HG03342 (cell line): ENCODE results near the gene TMA7B.
"Not testable (repeated sequence)": the region's sequence is repeated elsewhere in the genome, so short reads cannot be mapped to it uniquely, and the experiment has no call there.

ENCODE experiments used
- ATAC-seq: cut with Tn5 transposase; IDR thresholded peaks from one replicate; pipeline ENCODE4 v1.9.1; 2021; ENCODE audit warnings: mild to moderate bottlenecking, moderate library complexity; ENCODE audit not compliant: unreplicated experiment

Gene TMA7B

GRCh38 chr22:39951603-39952293 is 8.4 kb upstream of the TMA7B start:
- not testable (repeated sequence) for ATAC-seq

- ATAC-seq = no peak
These were observed 7.8 kb upstream of the TMA7B start for GRCh38 chr22:39952347-39952746.

GRCh38 chr22:39953101-39953500 is 7.1 kb upstream of the TMA7B start:
- no peak for ATAC-seq

- no peak for ATAC-seq
These were observed 5.6 kb upstream of the TMA7B start for GRCh38 chr22:39954584-39955055.

- ATAC-seq = no peak
These were observed 4.5 kb upstream of the TMA7B start for GRCh38 chr22:39955675-39956074.

- ATAC-seq = no peak
These were observed 3.1 kb upstream of the TMA7B start for GRCh38 chr22:39956932-39957664.

- no peak for ATAC-seq
These were observed 2.0 kb upstream of the TMA7B start for GRCh38 chr22:39958009-39958711.

DNA sequence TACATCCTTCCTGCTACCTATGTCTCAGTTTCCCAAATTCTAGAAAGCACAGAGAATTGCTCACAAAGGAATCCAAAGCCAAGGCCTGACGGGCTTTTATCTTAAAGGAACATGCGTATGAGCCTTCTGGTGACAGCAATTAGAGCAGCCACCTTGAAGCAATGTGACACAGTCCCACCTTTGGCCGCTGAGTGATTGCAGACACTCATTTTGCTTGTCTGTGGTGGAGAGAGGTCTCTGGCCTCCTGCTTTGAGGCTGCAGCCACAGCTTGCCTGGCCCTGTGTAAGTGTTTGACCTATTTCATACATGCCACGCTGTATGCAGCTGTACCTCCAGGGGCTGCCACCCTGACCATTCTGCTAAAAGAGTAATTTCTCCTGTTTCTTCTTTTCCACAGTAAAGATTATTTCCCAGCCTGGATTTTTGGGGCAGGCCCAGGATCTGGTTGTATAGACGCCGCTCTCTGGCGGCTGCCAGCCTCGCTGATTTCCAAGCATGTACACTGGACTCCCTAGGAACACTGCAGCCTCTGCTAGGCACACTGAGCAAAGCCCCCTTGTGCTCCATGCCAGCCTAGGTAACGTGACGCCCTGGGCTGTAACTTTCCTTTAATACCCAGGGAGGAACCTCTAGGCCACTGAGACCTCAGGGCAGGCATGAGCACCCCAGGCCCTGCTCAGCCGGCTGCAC is 1.1 kb upstream of the TMA7B start:
- ATAC-seq = no peak

DNA sequence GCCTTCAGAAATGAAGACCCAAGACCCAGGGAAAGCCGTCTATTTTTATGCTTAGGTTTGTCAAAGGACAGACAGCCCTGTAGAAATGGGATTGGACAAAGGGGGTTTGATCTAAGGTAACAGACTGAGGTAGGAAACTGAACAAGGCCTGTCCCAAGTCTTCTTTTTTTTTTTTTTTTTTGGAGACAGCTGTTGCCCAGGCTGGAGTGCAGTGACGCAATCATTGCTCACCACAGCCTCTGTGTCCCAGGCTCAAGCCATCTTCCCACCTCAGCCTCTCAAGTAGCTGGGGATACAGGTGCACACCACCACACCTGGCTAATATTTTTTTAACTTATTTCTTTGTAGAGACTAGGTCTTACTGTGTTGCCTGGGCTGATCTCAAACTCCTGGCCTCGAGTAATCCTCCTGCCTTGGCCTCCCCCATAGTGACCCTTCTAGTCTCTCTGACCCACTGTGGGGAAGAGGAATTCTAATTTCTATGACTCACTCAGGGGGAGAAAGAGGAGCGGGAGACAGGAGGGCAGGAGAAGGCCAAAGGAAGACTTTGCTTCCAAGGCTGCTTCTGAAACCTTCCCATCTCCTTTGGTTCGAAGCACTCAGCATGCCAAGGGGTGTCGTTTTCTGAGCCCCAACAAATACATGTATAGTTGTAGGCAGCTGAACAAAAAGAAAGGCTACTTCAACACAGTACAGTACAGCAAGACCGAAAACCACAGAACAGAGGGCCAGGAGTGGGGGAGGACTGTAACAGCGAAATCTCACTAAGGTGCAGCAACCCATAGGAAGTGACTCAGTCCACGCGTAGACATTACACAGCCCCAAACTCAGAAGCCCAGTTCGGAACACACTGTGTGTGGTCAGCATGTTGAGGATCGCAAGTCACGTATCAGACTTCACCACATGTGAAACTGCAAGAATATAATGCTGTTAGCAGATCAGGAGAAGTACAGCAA is 872 bp downstream of the TMA7B start:
- no peak for ATAC-seq

DNA sequence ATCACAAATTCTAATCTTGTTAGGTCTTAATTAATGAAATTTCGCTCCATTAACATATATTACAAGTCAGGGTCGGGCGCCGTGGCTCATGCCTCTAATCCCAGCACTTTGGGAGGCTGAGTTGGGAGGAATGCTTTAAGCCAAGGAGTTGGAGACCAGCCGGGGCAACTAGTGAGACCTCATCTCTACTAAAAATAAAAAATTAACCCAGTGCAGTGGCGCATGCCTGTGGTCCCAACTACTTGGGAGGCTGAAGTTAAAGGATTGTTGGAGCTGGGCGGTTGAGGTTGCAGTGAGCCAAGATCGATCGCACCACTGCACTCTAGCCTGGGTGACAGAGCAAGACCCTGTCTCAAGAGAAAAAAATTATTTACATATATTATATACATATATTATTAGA is 1.9 kb downstream of the TMA7B start:
- ATAC-seq = no peak

- no peak for ATAC-seq
These were observed 5.6 kb downstream of the TMA7B start for GRCh38 chr22:39965748-39966147.

DNA sequence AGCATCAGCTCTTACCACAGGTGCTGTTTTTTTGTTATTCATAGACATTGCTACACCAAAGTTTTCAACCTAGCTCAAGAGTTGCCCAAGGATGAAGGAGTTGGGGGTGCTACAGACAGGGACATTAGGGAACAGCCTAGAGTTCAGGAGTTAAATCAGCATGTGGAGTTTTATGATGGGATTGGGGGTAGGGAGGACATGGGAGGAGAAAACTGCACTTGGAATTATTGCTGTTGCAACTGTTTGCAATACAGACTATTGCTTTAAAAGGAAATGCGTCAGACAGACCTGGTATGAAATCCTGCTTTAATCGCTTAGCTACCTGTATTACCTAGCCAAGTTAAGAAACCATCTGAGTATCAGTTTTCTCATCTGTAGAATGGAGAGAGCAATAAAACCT is 6.3 kb downstream of the TMA7B start:
- no peak for ATAC-seq

DNA sequence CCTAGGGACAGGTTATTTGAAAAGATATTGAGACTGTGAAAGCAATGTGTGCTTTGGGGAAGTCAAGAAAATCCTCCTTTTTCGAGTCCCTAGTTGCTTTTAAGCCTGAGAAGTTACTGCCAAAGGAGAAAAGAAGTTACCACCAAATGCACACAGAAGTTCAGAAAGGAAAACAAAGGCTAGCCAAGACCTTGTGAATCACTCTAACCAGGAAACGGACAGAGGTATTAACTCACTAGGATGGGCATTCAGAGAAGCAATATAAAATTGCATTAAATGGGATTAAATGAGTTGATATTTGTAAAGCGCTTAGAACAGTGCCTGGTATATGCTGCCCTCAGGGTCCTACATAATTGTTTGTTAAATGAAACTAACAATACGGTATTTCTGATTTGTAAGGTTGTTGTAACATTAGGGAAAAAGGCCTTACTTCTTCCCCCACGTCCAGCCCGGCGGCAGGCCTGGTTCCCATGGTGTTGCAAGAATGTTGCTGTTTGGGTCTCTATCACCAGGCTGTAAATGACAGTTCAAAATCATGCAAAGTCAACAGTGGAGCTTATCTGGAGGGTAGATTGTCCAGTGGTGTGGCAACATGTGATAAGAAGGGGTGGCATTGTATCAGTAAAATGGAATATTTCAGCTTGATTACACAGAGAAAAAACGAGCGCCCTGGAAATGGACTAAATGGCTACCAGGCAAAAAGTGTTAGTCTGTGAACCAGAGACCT is 7.1 kb downstream of the TMA7B start:
- no peak for ATAC-seq

DNA sequence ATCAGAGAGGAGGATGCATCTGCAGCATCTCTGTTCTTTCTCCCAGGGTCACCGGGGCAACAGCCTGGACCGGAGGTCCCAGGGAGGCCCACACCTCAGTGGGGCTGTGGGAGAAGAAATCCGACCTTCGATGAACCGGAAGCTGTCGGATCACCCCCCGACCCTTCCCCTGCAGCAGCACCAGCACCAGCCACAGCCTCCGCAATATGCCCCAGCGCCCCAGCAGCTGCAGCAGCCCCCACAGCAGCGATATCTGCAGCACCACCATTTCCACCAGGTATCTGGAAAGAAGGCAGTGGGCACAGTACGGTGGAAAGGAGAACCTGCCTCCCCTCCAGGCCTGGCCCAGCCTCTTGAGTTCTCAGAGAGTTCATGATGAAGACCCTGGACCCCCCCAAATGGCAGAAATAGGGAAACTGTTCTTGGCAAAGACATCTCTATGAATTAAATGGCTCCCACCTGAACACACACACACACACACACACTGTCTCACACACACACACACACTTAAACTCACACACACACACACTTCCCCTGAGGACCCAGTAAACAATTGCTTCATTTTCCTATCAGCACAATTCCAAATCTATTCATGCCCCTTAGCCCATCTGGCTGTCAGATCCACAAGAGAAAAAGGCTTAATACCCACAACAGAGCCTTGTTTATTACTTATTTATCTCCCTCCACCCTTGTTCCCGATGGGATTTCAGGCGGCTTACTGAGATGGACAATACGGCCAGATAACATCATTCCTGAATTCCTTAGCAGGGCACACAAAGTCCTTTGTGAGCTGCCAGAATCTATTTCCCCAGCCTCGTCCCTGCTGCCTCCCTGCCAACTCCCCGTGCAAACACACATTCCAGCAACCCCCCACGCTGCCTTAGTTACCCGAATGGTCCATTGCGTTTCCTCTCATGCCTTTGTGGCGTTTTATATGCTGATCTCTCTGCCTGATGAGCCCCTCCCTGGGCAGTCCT is 8.1 kb downstream of the TMA7B start:
- no peak for ATAC-seq

DNA sequence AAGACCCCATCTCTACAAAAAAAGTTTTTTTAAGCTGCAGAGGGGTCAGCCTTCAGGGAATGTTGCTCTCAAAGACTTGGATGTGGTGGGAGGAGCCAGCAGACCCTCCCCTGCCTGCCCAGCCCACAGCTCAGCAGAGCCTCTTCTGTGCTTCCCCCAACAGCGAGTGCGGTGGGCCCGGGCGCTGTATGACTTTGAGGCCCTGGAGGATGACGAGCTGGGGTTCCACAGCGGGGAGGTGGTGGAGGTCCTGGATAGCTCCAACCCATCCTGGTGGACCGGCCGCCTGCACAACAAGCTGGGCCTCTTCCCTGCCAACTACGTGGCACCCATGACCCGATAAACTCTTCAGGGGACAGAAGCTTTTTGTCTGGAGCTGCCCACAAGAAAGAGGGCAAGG is 10.5 kb downstream of the TMA7B start:
- no peak for ATAC-seq

- no peak for ATAC-seq
These were observed 12.4 kb downstream of the TMA7B start for GRCh38 chr22:39972641-39973040.

DNA sequence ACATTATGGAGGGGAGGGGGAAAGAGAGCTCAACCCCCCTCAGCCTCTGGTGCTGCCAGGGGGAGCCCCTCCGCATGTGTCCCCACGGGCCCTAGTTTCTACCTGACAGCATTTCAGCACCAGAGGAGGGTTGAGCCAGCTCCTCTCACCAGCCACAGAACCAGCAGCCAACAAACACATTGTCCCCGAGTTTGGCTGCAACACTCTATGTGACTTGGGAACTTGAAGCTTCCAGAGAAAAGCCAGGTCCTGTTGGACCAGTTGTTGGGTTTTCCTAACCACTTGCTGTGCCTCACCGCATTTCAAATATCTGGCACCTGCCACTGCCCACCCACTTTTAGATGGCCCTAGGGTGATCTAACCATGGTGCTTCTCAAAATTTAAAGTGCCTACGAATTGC is 13.5 kb downstream of the TMA7B start:
- ATAC-seq = no peak

DNA sequence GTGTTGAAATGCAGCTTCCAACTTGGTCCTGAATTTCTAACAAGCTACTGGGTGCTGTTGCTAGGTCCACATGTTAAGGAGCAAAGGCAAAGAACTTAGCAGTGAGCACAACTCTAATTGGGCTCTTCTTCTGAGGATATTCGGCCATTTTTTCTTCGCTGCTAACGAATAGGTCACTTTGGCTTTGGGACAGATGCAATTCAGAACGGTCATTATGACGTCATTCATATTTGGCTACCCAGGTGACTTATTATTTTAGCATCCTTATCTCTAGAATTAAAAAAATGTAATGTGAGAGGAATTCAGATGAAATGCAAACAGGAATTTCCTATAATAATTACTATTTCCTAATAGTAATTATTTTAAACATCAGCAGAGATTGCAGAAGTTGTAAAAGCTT is 13.9 kb downstream of the TMA7B start:
- ATAC-seq = no peak
